PFSK-1 (cell line): ENCODE results near the gene TSKU.

Experiments used
- FOXP2 ChIP-seq: optimal IDR thresholded peaks from 2 replicates; pipeline ENCODE3; 2011; ENCODE audit warnings: borderline replicate concordance, control low read depth, inconsistent platforms; ENCODE audit not compliant: insufficient read depth; ENCODE audit errors: extremely low read length, extremely low read depth
- POLR2AphosphoS5 ChIP-seq: IDR thresholded peaks from 2 replicates; pipeline ENCODE4 v1.6.1; 2012; ENCODE audit warnings: low read depth, mild to moderate bottlenecking, control low read depth, low read length, moderate library complexity
- REST ChIP-seq, 2 experiments: IDR thresholded peaks; 2 replicates each; pipeline versions ENCODE4 v1.6.1 to v1.8.0; 2011 to 2012; ENCODE audit warnings: low read depth in 2 of 2, low read length in 2 of 2, control low read depth in 1 of 2, inconsistent platforms in 1 of 2, mild to moderate bottlenecking in 1 of 2, moderate library complexity in 1 of 2; ENCODE audit not compliant: insufficient read depth in 1 of 2
- SIN3A ChIP-seq: IDR thresholded peaks from 2 replicates; pipeline ENCODE4 v1.6.1; 2012; ENCODE audit warnings: mild to moderate bottlenecking, low read length, moderate library complexity, borderline replicate concordance; ENCODE audit not compliant: insufficient read depth
- TAF1 ChIP-seq: IDR thresholded peaks from 2 replicates; pipeline ENCODE4 v1.6.1; 2012; ENCODE audit warnings: low read length, control low read depth, borderline replicate concordance; ENCODE audit not compliant: insufficient read depth

Gene TSKU

GRCh38 chr11:76802621-76803020, 19.5 kb downstream of the TSKU start:
- TF ChIP-seq TAF1 = no peak
- no peak for TF ChIP-seq REST (IDR thresholded peaks at IDR 0.05; ENCODE audit: insufficient read depth in 1 of 2, low read depth in 2 of 2, low read length in 2 of 2)
- no peak for TF ChIP-seq FOXP2
- no peak for TF ChIP-seq SIN3A
- TF ChIP-seq POLR2AphosphoS5 = no peak

GRCh38 chr11:76803023-76803422, 19.9 kb downstream of the TSKU start:
- no peak for TF ChIP-seq SIN3A
- TF ChIP-seq TAF1 = no peak
- no peak for TF ChIP-seq FOXP2
- TF ChIP-seq REST (IDR thresholded peaks at IDR 0.05; ENCODE audit: insufficient read depth in 1 of 2, low read depth in 2 of 2, low read length in 2 of 2) = no peak

- TF ChIP-seq SIN3A (no peak), REST (IDR thresholded peaks at IDR 0.05; ENCODE audit: insufficient read depth in 1 of 2, low read depth in 2 of 2, low read length in 2 of 2) (no peak), POLR2AphosphoS5 (no peak), TAF1 (no peak), FOXP2 (no peak)
These were observed 20.9 kb downstream of the TSKU start for GRCh38 chr11:76803811-76804600.

GRCh38 chr11:76805206-76805913, 22.2 kb downstream of the TSKU start:
- TF ChIP-seq POLR2AphosphoS5 (no peak), SIN3A (no peak), REST (IDR thresholded peaks at IDR 0.05; ENCODE audit: insufficient read depth in 1 of 2, low read depth in 2 of 2, low read length in 2 of 2) (no peak), FOXP2 (no peak), TAF1 (no peak)
